CD4-positive, alpha-beta T cell (primary cell): ENCODE results near the gene LSM10. TPM values are rescaled to one million over a fixed set of nuclear protein-coding genes. Genes with fewer than 3 reads are reported as not detected.
A peak's percentile ranks its signal among the peaks of the same experiment; 100 is the strongest.

ENCODE experiments used
- ATAC-seq: fragments of 200-7000 bp; cut with Tn5 transposase; one replicate; pipeline ENCODE4 v1.10.0; 2022; ENCODE audit warnings: mild to moderate bottlenecking; ENCODE audit not compliant: poor library complexity
- CTCF ChIA-PET: fragments of 350-600 bp; sonication (Branson Sonifier 250); formaldehyde crosslinking; loops from one replicate; lab custom pipeline; 2021; ENCODE audit warnings: antibody characterized with exemption, inconsistent platforms; lab: Charles Lee
- POLR2A ChIA-PET: fragments of 350-600 bp; sonication (Branson Sonifier 250); formaldehyde crosslinking; loops from one replicate; lab custom pipeline; 2021; ENCODE audit warnings: antibody characterized with exemption, inconsistent platforms; lab: Charles Lee
- DNase-seq, 14 experiments: peaks; one replicate each; pipeline ENCODE4 v3.0.0-alpha.2; 2013 to 2020; ENCODE audit warnings: mixed read lengths in 2 of 14
- H3K27ac ChIP-seq, 2 donors: one replicate each; pipeline versions ENCODE4 v1.5.1 to v1.7.0; 2013; ENCODE audit warnings: low read length in 2 of 2, low read depth in 1 of 2, mild to moderate bottlenecking in 1 of 2
- H3K27me3 ChIP-seq, 2 experiments: 1 replicate in 1 of 2; 2 replicates in 1 of 2; pipeline versions ENCODE4 v1.6.1 to v1.7.0; 2013; ENCODE audit warnings: low read length in 2 of 2, control low read depth in 1 of 2, mild to moderate bottlenecking in 1 of 2, moderate library complexity in 1 of 2; ENCODE audit not compliant: insufficient read depth in 2 of 2, control insufficient read depth in 1 of 2
- H3K36me3 ChIP-seq: one replicate; pipeline ENCODE4 v1.6.1; 2013; ENCODE audit warnings: low read length, control low read depth; ENCODE audit not compliant: insufficient read depth
- H3K4me1 ChIP-seq: one replicate; pipeline ENCODE4 v1.6.1; 2013; ENCODE audit warnings: low read length, control low read depth; ENCODE audit not compliant: insufficient read depth
- H3K4me3 ChIP-seq: one replicate; pipeline ENCODE4 v1.5.1; 2013; ENCODE audit warnings: mild to moderate bottlenecking, low read length, moderate library complexity
- H3K9me3 ChIP-seq, 2 experiments: 1 replicate in 1 of 2; 2 replicates in 1 of 2; pipeline versions ENCODE4 v1.6.1 to v1.7.0; 2013; ENCODE audit warnings: low read length in 2 of 2, mild to moderate bottlenecking in 2 of 2, control low read depth in 1 of 2, moderate library complexity in 1 of 2; ENCODE audit not compliant: control insufficient read depth in 1 of 2, insufficient read depth in 1 of 2
- H3K27ac Mint-ChIP-seq: one replicate; pipeline ENCODE4 v1.8.0; 2020; ENCODE audit warnings: mixed read lengths
- H3K27me3 Mint-ChIP-seq: one replicate; pipeline ENCODE4 v1.8.0; 2021; ENCODE audit warnings: mixed read lengths
- H3K36me3 Mint-ChIP-seq: one replicate; pipeline ENCODE4 v1.8.0; 2021; ENCODE audit warnings: low read depth, mixed read lengths
- H3K4me1 Mint-ChIP-seq: one replicate; pipeline ENCODE4 v1.8.0; 2021; ENCODE audit warnings: low read depth, mixed read lengths
- H3K4me3 Mint-ChIP-seq: one replicate; pipeline ENCODE4 v1.8.0; 2020; ENCODE audit warnings: mild to moderate bottlenecking, mixed read lengths
- H3K9me3 Mint-ChIP-seq: one replicate; pipeline ENCODE4 v1.8.0; 2020; ENCODE audit warnings: mixed read lengths
- CTCF ChIP-seq: fragments of 200-600 bp; IDR thresholded peaks from one replicate; pipeline ENCODE4 v1.8.0; 2022; ENCODE audit warnings: antibody characterized with exemption, mild to moderate bottlenecking
- intact Hi-C, 2 experiments: fragments of 100-400 bp; cut with DNase I in 1 of 2; cut with micrococcal nuclease in 1 of 2; formaldehyde crosslinking; loops; one replicate each; pipeline versions ENCODE4 v1.15.1 to v1.9.0; 2023 to 2025; cut with DNase I, micrococcal nuclease
- total RNA-seq, 174 experiments: library from RNA in 2 of 174; stranded (reverse) in 2 of 174; gene quantifications; one replicate each; pipeline ENCODE4 v1.2.3 and lab custom pipeline; 2021 to 2026

Gene LSM10
- total RNA-seq, 2 experiments from 2014 or later = 25.6 to 26.0 TPM

- intact Hi-C loops = loop anchor here (2.0 to 5.0 kb wide), 7 partner anchors 16 to 297 kb away; partner anchors contain the start of genes ADPRS (in 1 of the 2), SH3D21 (in 1 of the 2), THRAP3 (in 1 of the 2) and TRAPPC3 (in 1 of the 2)
These were observed 12.9 kb downstream of the LSM10 start for GRCh38 chr1:36384542-36385409.

GRCh38 chr1:36383240-36383639 lies 14.5 kb downstream of the LSM10 start:
- peaks cover 77% of the 10 kb centered on the region for H3K4me1 ChIP-seq
- intact Hi-C loops = loop anchor here in 1 of 2 experiments (5.0 kb wide), 2 partner anchors 41 to 76 kb away; partner anchors contain the start of gene SH3D21
- peaks cover 76% of the 10 kb centered on the region for H3K4me1 Mint-ChIP-seq
- POLR2A ChIA-PET = interaction anchor here (3.7 to 5.1 kb wide), 2 partner anchors 14 to 17 kb away, joined by 20 to 58 read pairs; no protein-coding TSS in a partner anchor
- peaks cover 29% of the 10 kb centered on the region for H3K36me3 Mint-ChIP-seq
- peak overlapping the region; percentile 89 for H3K4me3 Mint-ChIP-seq
- no peaks in the 10 kb centered on the region for H3K9me3 Mint-ChIP-seq
- TF ChIP-seq CTCF = no peak
- ATAC-seq (no peak), DNase-seq (no peak)
- H3K9me3 ChIP-seq = no peaks in the 10 kb centered on the region
- CTCF ChIA-PET = interaction anchor here (1.1 to 1.5 kb wide), 2 partner anchors 14 to 41 kb away, joined by 4 to 6 read pairs; no protein-coding TSS in a partner anchor
- no peak overlapping the region for H3K4me3 ChIP-seq
- no peaks in the 10 kb centered on the region for H3K27me3 ChIP-seq
- H3K36me3 ChIP-seq = peaks cover 10% of the 10 kb centered on the region
- peak overlapping the region; percentile 98 for H3K27ac Mint-ChIP-seq
- H3K27me3 Mint-ChIP-seq = no peaks in the 10 kb centered on the region
- no peak overlapping the region for H3K27ac ChIP-seq

More at GRCh38 chr1:36384542-36385409, 12.9 kb downstream of the LSM10 start:
- peaks cover 65% of the 10 kb centered on the region for H3K4me1 ChIP-seq
- peak overlapping the region; percentile 72 for H3K4me3 ChIP-seq
- H3K36me3 ChIP-seq = peaks cover 10% of the 10 kb centered on the region
- Mint-ChIP-seq H3K4me1 (peaks cover 68% of the 10 kb centered on the region), H3K4me3 (peak overlapping the region; percentile 89), H3K36me3 (peaks cover 36% of the 10 kb centered on the region), H3K9me3 (no peaks in the 10 kb centered on the region), H3K27me3 (no peaks in the 10 kb centered on the region), H3K27ac (peak overlapping the region; percentile 98)
- ATAC-seq = peak; percentile 10
- no peaks in the 10 kb centered on the region for H3K27me3 ChIP-seq
- POLR2A ChIA-PET = interaction anchor here (0.7 to 5.1 kb wide), 13 partner anchors 12 to 236 kb away, joined by 3 to 58 read pairs (median 7); partner anchors contain the start of genes LSM10, SH3D21, THRAP3 and TRAPPC3
- peak overlapping the region; percentile 92 for H3K27ac ChIP-seq
- CTCF ChIA-PET = interaction anchor here (1.3 to 1.4 kb wide), 2 partner anchors 13 to 16 kb away, joined by 3 to 5 read pairs; partner anchors contain the start of gene LSM10
- H3K9me3 ChIP-seq = no peaks in the 10 kb centered on the region
- TF ChIP-seq CTCF = no peak
- peak in 11 of 14 experiments; percentile 10 to 79 (median 41) for DNase-seq

GRCh38 chr1:36382669-36383068 lies 15.0 kb downstream of the LSM10 start:
- POLR2A ChIA-PET = interaction anchor here (5.1 kb wide), 1 partner anchor 16 kb away, joined by 58 read pairs; no protein-coding TSS in a partner anchor
- Histone ChIP-seq H3K4me3 (no peak overlapping the region), H3K27ac (no peak overlapping the region), H3K36me3 (peaks cover 10% of the 10 kb centered on the region), H3K4me1 (peaks cover 78% of the 10 kb centered on the region), H3K9me3 (no peaks in the 10 kb centered on the region), H3K27me3 (no peaks in the 10 kb centered on the region)
- CTCF ChIA-PET = interaction anchor here (0.6 to 1.5 kb wide), 4 partner anchors 13 to 273 kb away, joined by 3 to 6 read pairs (median 4); partner anchors contain the start of gene LSM10
- TF ChIP-seq CTCF = no peak
- peaks cover 29% of the 10 kb centered on the region for H3K36me3 Mint-ChIP-seq
- intact Hi-C loops = loop anchor here in 1 of 2 experiments (5.0 kb wide), 2 partner anchors 40 to 75 kb away; partner anchors contain the start of gene SH3D21
- H3K4me1 Mint-ChIP-seq = peaks cover 82% of the 10 kb centered on the region
- ATAC-seq (no peak), DNase-seq (no peak)
- peak overlapping the region; percentile 89 for H3K4me3 Mint-ChIP-seq
- H3K27ac Mint-ChIP-seq = peak overlapping the region; percentile 98
- H3K9me3 Mint-ChIP-seq = no peaks in the 10 kb centered on the region
- no peaks in the 10 kb centered on the region for H3K27me3 Mint-ChIP-seq
